ENCODE data around the gene WDR55.

Gene WDR55

DNA sequence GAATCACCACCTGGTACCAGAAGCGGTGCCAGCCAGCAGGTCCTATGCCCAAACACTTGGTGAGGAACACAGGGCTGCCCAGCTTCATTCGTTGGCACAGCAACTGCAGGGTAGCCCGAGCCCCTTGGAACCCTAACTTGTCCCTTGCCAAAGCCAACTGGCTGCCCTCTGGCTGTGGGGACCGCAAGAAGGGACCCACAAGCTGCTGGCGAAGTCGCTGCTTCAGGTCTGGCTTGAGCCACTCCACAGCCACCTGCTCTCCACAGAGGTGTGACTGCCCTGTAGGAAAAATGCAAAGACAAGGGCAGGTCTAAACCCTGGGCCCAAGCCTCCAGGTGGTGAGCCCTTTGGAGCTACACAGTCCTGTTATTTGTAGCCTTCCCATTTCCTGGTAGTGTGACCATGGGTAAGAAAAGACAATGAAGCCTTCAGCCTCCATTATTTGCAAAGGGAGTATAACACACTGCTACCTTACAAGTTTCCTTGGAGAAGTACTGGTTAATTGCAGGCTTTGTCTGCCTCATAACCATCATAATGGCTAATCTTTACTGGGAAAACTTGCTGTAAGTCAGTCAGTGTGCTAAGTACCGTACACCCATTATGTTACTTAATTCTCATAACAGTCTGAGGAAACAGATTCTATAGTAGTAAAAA, 6.9 kb downstream of the WDR55 start:
- DNase-seq (ENCODE audit: extremely low spot score), result no peak
- ChIA-PET POLR2A (interaction anchor here (1.1 kb wide), 1 partner anchor 48 kb away, joined by 3 read pairs; no protein-coding TSS in a partner anchor), CTCF (no interaction called here)
- TF ChIP-seq BHLHE40 (IDR thresholded peaks at IDR 0.05; ENCODE audit: borderline replicate concordance) (no peak), HDGF (IDR thresholded peaks at IDR 0.05; ENCODE audit: borderline replicate concordance) (no peak), FOXK2 (IDR thresholded peaks at IDR 0.05) (no peak), CTBP1 (IDR thresholded peaks at IDR 0.05; ENCODE audit: borderline replicate concordance) (no peak), ARNT (IDR thresholded peaks at IDR 0.05) (no peak), LEF1 (IDR thresholded peaks at IDR 0.05; ENCODE audit: borderline replicate concordance) (no peak), L3MBTL2 (conservative IDR thresholded peaks at IDR 0.05) (no peak), TARDBP (IDR thresholded peaks at IDR 0.05) (no peak), SUZ12 (IDR thresholded peaks at IDR 0.05) (no peak), SP1 (IDR thresholded peaks at IDR 0.05) (no peak), FOXM1 (IDR thresholded peaks at IDR 0.05; ENCODE audit: borderline replicate concordance) (no peak), ELF4 (IDR thresholded peaks at IDR 0.05) (no peak), ZNF384 (IDR thresholded peaks at IDR 0.05) (no peak), NFRKB (IDR thresholded peaks at IDR 0.05) (no peak), FOXA1 (IDR thresholded peaks at IDR 0.05) (no peak)
- TF ChIP-seq, protein P1, sequence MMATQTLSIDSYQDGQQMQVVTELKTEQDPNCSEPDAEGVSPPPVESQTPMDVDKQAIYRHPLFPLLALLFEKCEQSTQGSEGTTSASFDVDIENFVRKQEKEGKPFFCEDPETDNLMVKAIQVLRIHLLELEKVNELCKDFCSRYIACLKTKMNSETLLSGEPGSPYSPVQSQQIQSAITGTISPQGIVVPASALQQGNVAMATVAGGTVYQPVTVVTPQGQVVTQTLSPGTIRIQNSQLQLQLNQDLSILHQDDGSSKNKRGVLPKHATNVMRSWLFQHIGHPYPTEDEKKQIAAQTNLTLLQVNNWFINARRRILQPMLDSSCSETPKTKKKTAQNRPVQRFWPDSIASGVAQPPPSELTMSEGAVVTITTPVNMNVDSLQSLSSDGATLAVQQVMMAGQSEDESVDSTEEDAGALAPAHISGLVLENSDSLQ (IDR thresholded peaks at IDR 0.05), result no peak

DNA sequence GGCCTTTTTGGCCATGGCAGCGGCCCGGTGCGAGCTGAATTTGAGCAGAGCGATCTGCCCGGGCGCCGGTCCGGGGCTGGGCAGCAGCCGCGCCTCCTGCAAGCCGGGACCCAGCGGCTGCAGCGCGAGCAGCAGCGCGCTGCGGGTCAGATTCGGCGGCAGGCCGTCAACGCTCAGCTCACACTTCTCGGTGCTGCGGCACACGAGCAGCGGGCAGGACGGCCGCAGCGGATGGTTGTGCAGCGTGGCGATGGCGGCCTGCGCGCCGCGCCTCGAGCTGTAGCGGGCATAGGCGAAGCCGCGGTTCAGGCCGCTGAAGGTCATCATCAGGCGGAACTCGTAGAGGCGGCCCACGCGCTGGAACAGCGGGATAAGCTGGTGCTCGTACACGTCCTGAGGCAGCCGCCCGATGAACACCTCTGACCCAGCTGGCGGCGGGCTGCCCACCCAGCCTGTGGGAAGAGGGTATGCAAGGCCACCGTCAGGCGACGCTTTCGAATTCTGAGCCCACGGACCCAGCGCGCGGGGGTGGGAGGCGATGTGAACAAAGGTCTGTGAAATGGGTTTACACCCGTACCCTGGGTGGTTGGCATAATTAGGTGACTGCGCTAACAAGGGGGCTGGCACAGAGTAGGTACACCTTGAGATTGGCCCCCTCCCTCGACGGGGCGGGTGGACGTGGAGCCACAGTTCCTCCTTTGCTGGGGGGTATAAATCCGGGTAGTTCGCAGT, 7.9 kb downstream of the WDR55 start:
- ChIA-PET CTCF (no interaction called here), POLR2A (interaction anchor here (1.1 to 1.5 kb wide), 2 partner anchors 18 to 47 kb away, joined by 3 to 6 read pairs; partner anchors contain the start of genes HARS1 and HARS2)

DNA sequence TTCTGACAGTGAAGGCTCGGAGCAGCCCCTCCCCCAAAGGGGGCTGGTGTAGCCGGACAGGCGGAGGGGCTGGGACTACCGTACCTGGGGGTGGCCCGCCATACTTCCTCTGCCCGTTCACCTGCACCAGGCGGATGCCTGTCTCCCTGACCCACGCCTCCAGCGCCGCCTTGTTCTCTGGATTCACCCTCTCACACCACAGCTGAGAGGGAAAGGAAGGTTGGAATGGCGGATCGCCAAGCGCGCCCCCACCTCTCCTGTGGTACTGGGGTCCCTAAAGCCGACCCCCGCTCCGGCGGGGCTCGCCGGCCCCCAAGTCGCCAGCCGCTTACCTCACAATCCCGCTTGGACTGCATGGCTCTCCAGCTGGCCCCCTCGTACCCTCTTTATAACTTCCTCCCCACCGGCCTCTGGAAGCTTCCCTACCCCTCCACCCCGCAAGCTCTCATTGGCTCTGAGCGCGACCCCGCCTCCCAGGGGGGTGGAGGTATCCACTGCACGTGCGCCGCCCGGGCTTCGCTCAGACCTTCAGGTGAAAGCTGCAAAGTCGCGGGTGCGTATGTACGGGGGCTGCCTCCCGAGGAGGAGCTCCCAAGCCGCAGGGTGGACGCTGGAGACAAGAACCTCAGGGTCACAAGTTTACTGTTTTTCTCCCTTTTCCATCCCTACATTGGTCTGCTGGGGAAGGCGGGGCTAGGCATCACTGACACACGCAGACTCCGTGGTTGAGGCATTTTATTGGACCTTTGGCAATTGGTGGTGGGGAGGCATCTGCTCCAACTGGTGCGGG, 8.7 kb downstream of the WDR55 start, which contains the start of gene DND1:
TSS of gene DND1 (minus strand) at position 390 of the 790 bp plus-strand sequence. CDS start at position 356, 34 bp downstream.
- CTCF ChIA-PET, result no interaction called here
- POLR2A ChIA-PET, result interaction anchor here (1.1 to 1.5 kb wide), 2 partner anchors 18 to 1296 kb away, joined by 3 to 6 read pairs; partner anchors contain the start of genes HARS1, HARS2 and RNF14

More for the DNA sequence above, 7.9 kb downstream of the WDR55 start:
- DNase-seq (ENCODE audit: extremely low spot score), result no peak
- TF ChIP-seq, protein P1 (IDR thresholded peaks at IDR 0.05), result no peak
- no peak for TF ChIP-seq BHLHE40 (IDR thresholded peaks at IDR 0.05; ENCODE audit: borderline replicate concordance)
- TF ChIP-seq ARNT (IDR thresholded peaks at IDR 0.05), result no peak
- TF ChIP-seq TARDBP (IDR thresholded peaks at IDR 0.05), result no peak
- no peak for TF ChIP-seq L3MBTL2 (conservative IDR thresholded peaks at IDR 0.05)
- TF ChIP-seq FOXK2 (IDR thresholded peaks at IDR 0.05), result no peak

DNA sequence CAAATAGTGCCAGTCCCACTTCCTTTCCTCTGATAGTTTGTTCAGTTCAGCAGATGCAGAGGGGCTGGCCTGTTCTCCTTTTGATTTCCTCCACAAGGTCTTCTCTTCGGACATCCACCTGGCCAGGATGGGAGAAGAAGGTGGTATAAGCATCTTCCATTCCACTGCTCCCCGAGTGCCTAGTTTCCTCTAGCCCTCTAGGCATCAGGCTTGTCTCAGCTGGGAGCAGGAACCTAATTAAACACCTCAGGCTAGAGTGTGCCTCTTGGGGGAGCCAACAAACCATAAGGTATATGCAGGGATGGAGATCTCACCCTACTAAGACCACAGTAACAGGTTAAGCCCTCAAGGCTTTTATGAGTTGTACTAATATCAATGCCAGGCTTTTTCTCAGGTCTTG, 9.5 kb downstream of the WDR55 start:
- ChIA-PET CTCF (interaction anchor here (1.5 kb wide), 1 partner anchor 17 kb away, joined by 7 read pairs; the partner anchor contains the start of genes HARS1 and HARS2), POLR2A (interaction anchor here (1.1 to 1.6 kb wide), 4 partner anchors 10 to 1295 kb away, joined by 3 to 13 read pairs (median 7); partner anchors contain the start of genes HARS1, HARS2, IK and NDUFA2)
- no peak for DNase-seq (ENCODE audit: extremely low spot score)
- no peak for TF ChIP-seq TARDBP (IDR thresholded peaks at IDR 0.05)
- no peak for TF ChIP-seq BHLHE40 (IDR thresholded peaks at IDR 0.05; ENCODE audit: borderline replicate concordance)
- no peak for TF ChIP-seq CTBP1 (IDR thresholded peaks at IDR 0.05; ENCODE audit: borderline replicate concordance)
- TF ChIP-seq LEF1 (IDR thresholded peaks at IDR 0.05; ENCODE audit: borderline replicate concordance), result no peak
- no peak for TF ChIP-seq FOXA1 (IDR thresholded peaks at IDR 0.05)
- TF ChIP-seq, protein P1 (IDR thresholded peaks at IDR 0.05), result no peak
- TF ChIP-seq FOXK2 (IDR thresholded peaks at IDR 0.05), result no peak
- TF ChIP-seq ELF4 (IDR thresholded peaks at IDR 0.05), result no peak
- no peak for TF ChIP-seq ZNF384 (IDR thresholded peaks at IDR 0.05)
- no peak for TF ChIP-seq L3MBTL2 (conservative IDR thresholded peaks at IDR 0.05)
- TF ChIP-seq NFRKB (IDR thresholded peaks at IDR 0.05), result no peak
- no peak for TF ChIP-seq FOXM1 (IDR thresholded peaks at IDR 0.05; ENCODE audit: borderline replicate concordance)
- no peak for TF ChIP-seq SP1 (IDR thresholded peaks at IDR 0.05)
- no peak for TF ChIP-seq HDGF (IDR thresholded peaks at IDR 0.05; ENCODE audit: borderline replicate concordance)
- no peak for TF ChIP-seq SUZ12 (IDR thresholded peaks at IDR 0.05)
- TF ChIP-seq ARNT (IDR thresholded peaks at IDR 0.05), result no peak

More for the DNA sequence above, 8.7 kb downstream of the WDR55 start, which contains the start of gene DND1:
- TF ChIP-seq NFRKB (IDR thresholded peaks at IDR 0.05) (no peak), ZNF384 (IDR thresholded peaks at IDR 0.05) (no peak), SUZ12 (IDR thresholded peaks at IDR 0.05) (no peak), FOXM1 (IDR thresholded peaks at IDR 0.05; ENCODE audit: borderline replicate concordance) (no peak), TARDBP (IDR thresholded peaks at IDR 0.05) (no peak), CTBP1 (IDR thresholded peaks at IDR 0.05; ENCODE audit: borderline replicate concordance) (no peak), FOXA1 (IDR thresholded peaks at IDR 0.05) (no peak), FOXK2 (IDR thresholded peaks at IDR 0.05) (no peak), BHLHE40 (IDR thresholded peaks at IDR 0.05; ENCODE audit: borderline replicate concordance) (no peak), ELF4 (IDR thresholded peaks at IDR 0.05) (no peak), SP1 (IDR thresholded peaks at IDR 0.05) (no peak), L3MBTL2 (conservative IDR thresholded peaks at IDR 0.05) (no peak), ARNT (IDR thresholded peaks at IDR 0.05) (no peak), HDGF (IDR thresholded peaks at IDR 0.05; ENCODE audit: borderline replicate concordance) (no peak), LEF1 (IDR thresholded peaks at IDR 0.05; ENCODE audit: borderline replicate concordance) (no peak)
- TF ChIP-seq, protein P1 (IDR thresholded peaks at IDR 0.05), result no peak
- no peak for DNase-seq (ENCODE audit: extremely low spot score)

Measured in HEK293T (cell line).